ACC112 (cell line): ENCODE results near the gene TEPSIN.

Experiments
- H2AFZ ChIP-seq: fragments of 200-600 bp; sonication (generic); one replicate; pipeline ENCODE4 v1.6.0; 2017; ENCODE audit warnings: antibody characterized with exemption, low read length; ENCODE audit not compliant: unreplicated experiment
- H3K27ac ChIP-seq: fragments of 200-600 bp; sonication (generic); 2 replicates; pipeline ENCODE4 v1.5.1; 2014; ENCODE audit warnings: low read depth, mild to moderate bottlenecking, antibody characterized with exemption, low read length, moderate library complexity
- H3K27me3 ChIP-seq: fragments of 200-600 bp; sonication (generic); 2 replicates; pipeline ENCODE4 v1.6.1; 2014; ENCODE audit warnings: mild to moderate bottlenecking, antibody characterized with exemption, low read length, moderate library complexity, mixed read lengths; ENCODE audit not compliant: insufficient read depth
- H3K36me3 ChIP-seq: fragments of 200-600 bp; sonication (generic); 2 replicates; pipeline ENCODE4 v1.6.1; 2016; ENCODE audit warnings: mild to moderate bottlenecking, antibody characterized with exemption, low read length, moderate library complexity, mixed read lengths; ENCODE audit not compliant: insufficient read depth
- H3K4me1 ChIP-seq: fragments of 200-600 bp; sonication (generic); one replicate; pipeline ENCODE4 v1.6.1; 2016; ENCODE audit warnings: low read length, mixed read lengths; ENCODE audit not compliant: insufficient read depth, unreplicated experiment, control insufficient read depth
- H3K4me3 ChIP-seq: fragments of 200-600 bp; sonication (generic); 2 replicates; pipeline ENCODE4 v1.5.1; 2014; ENCODE audit warnings: mild to moderate bottlenecking, low read depth, low read length
- H3K79me2 ChIP-seq: fragments of 200-600 bp; sonication (generic); one replicate; pipeline ENCODE4 v1.6.0; 2016; ENCODE audit warnings: low read length; ENCODE audit not compliant: control insufficient read depth, unreplicated experiment, insufficient read depth

TEPSIN gene

GRCh38 chr17:81238815-81239713 is at the start of gene TEPSIN, which contains the start of gene NDUFAF8:
Gene TEPSIN, minus strand, starts transcription at chr17:81239055. Its CDS starts 22 bp downstream, at chr17:81239033.
Gene NDUFAF8, plus strand, starts transcription at chr17:81239318. Its CDS starts 46 bp downstream, at chr17:81239364.
- Histone ChIP-seq H3K27me3 (no peaks in the 10 kb centered on the region), H3K36me3 (peaks cover 3% of the 10 kb centered on the region; the same call in 1 of the 2 replicates), H3K27ac (peak within 1 kb of the TSS; percentile 26; the same call in 1 of the 2 replicates), H3K4me3 (peak within 1 kb of the TSS; percentile 94), H3K4me1 (peaks cover 8% of the 10 kb centered on the region), H2AFZ (peak within 1 kb of the TSS; percentile 78), H3K79me2 (peaks cover 47% of the 10 kb centered on the region)

- no peak overlapping the region for H2AFZ ChIP-seq
- no peaks in the 10 kb centered on the region for H3K27me3 ChIP-seq
- no peak overlapping the region for H3K27ac ChIP-seq
- no peak overlapping the region for H3K4me3 ChIP-seq
- peaks cover 51% of the 10 kb centered on the region for H3K79me2 ChIP-seq
- 0 out of 2 replicates have a peak, but pooled peaks cover 3% of the 10 kb centered on the region for H3K36me3 ChIP-seq
- H3K4me1 ChIP-seq = peaks cover 15% of the 10 kb centered on the region
These were observed 49.0 kb upstream of the TEPSIN start for GRCh38 chr17:81287741-81288430.

- 0 out of 2 replicates have a peak, but pooled peaks cover 3% of the 10 kb centered on the region for H3K36me3 ChIP-seq
- no peaks in the 10 kb centered on the region for H3K27me3 ChIP-seq
- H2AFZ ChIP-seq = no peak overlapping the region
- H3K79me2 ChIP-seq = peaks cover 47% of the 10 kb centered on the region
- no peak overlapping the region for H3K4me3 ChIP-seq
- no peak overlapping the region for H3K27ac ChIP-seq
- peaks cover 15% of the 10 kb centered on the region for H3K4me1 ChIP-seq
These were observed 48.3 kb upstream of the TEPSIN start for GRCh38 chr17:81287152-81287551.

GRCh38 chr17:81286491-81287145 is 47.8 kb upstream of the TEPSIN start:
- Histone ChIP-seq H3K4me3 (no peak overlapping the region), H2AFZ (no peak overlapping the region), H3K27me3 (no peaks in the 10 kb centered on the region), H3K27ac (no peak overlapping the region; the same call in 1 of the 2 replicates), H3K36me3 (0 out of 2 replicates have a peak, but pooled peaks cover 3% of the 10 kb centered on the region), H3K4me1 (peaks cover 15% of the 10 kb centered on the region), H3K79me2 (peaks cover 45% of the 10 kb centered on the region)

GRCh38 chr17:81285894-81286293 is 47.0 kb upstream of the TEPSIN start:
- Histone ChIP-seq H3K79me2 (peaks cover 38% of the 10 kb centered on the region), H2AFZ (peak overlapping the region; percentile 91), H3K27me3 (no peaks in the 10 kb centered on the region), H3K36me3 (0 out of 2 replicates have a peak, but pooled peaks cover 3% of the 10 kb centered on the region), H3K4me3 (peak overlapping the region; percentile 80), H3K4me1 (peaks cover 15% of the 10 kb centered on the region), H3K27ac (peak overlapping the region; percentile 75)

- Histone ChIP-seq H3K4me1 (peaks cover 15% of the 10 kb centered on the region), H3K36me3 (0 out of 2 replicates have a peak, but pooled peaks cover 3% of the 10 kb centered on the region), H3K79me2 (peaks cover 34% of the 10 kb centered on the region), H3K4me3 (peak overlapping the region; percentile 80), H2AFZ (peak overlapping the region; percentile 91), H3K27me3 (no peaks in the 10 kb centered on the region), H3K27ac (peak overlapping the region; percentile 75)
These were observed 46.5 kb upstream of the TEPSIN start for GRCh38 chr17:81285179-81285878.

- no peak overlapping the region for H3K4me3 ChIP-seq
- no peak overlapping the region for H3K27ac ChIP-seq
- H3K27me3 ChIP-seq = no peaks in the 10 kb centered on the region
- H3K4me1 ChIP-seq = peaks cover 21% of the 10 kb centered on the region
- H3K79me2 ChIP-seq = peaks cover 28% of the 10 kb centered on the region
- no peak overlapping the region for H2AFZ ChIP-seq
- no peaks in the 10 kb centered on the region for H3K36me3 ChIP-seq
These were observed 44.0 kb upstream of the TEPSIN start for GRCh38 chr17:81282876-81283275.

GRCh38 chr17:81282141-81282540 is 43.3 kb upstream of the TEPSIN start:
- Histone ChIP-seq H3K4me1 (peaks cover 21% of the 10 kb centered on the region), H3K36me3 (no peaks in the 10 kb centered on the region)

GRCh38 chr17:81280571-81280970 is 41.7 kb upstream of the TEPSIN start:
- Histone ChIP-seq H3K27me3 (no peaks in the 10 kb centered on the region), H3K79me2 (peaks cover 12% of the 10 kb centered on the region), H3K4me3 (no peak overlapping the region), H3K4me1 (peaks cover 13% of the 10 kb centered on the region), H3K36me3 (peaks cover 4% of the 10 kb centered on the region; the same call in 1 of the 2 replicates), H3K27ac (no peak overlapping the region), H2AFZ (no peak overlapping the region)

More at GRCh38 chr17:81282141-81282540, 43.3 kb upstream of the TEPSIN start:
- Histone ChIP-seq H3K79me2 (peaks cover 26% of the 10 kb centered on the region), H3K4me3 (no peak overlapping the region), H2AFZ (no peak overlapping the region), H3K27ac (no peak overlapping the region), H3K27me3 (no peaks in the 10 kb centered on the region)
